GM13977 (cell line): ENCODE results near the gene PJA1.

ENCODE experiments used
- DNase-seq: peaks from one replicate; pipeline ENCODE4 v3.0.0; 2012; ENCODE audit warnings: low spot score
- CTCF ChIP-seq: IDR thresholded peaks from 2 replicates; pipeline ENCODE4 v1.5.1; 2012; ENCODE audit warnings: mild to moderate bottlenecking, control low read depth; ENCODE audit not compliant: insufficient read depth; ENCODE audit errors: extremely low read depth, missing control alignments
- in situ Hi-C: fragments of 300-500 bp; cut with MboI; formaldehyde crosslinking; loops from one replicate; pipeline ENCODE4 v1.12.0; 2022; ENCODE audit warnings: low sequenced_read_pairs, low pct_unique_long_range_greater_than_20kb, mixed read lengths, inconsistent platforms; ENCODE audit not compliant: unreplicated experiment

PJA1 gene

GRCh38 chrX:69176053-69176452, 10.8 kb upstream of the PJA1 start:
- in situ Hi-C loops, result no loop called here

GRCh38 chrX:69173906-69174305, 8.7 kb upstream of the PJA1 start:
- DNase-seq, result no peak
- in situ Hi-C loops, result no loop called here
- TF ChIP-seq CTCF, result no peak

More at GRCh38 chrX:69176053-69176452, 10.8 kb upstream of the PJA1 start:
- DNase-seq, result no peak
- TF ChIP-seq CTCF, result no peak

- in situ Hi-C loops, result no loop called here
- no peak for DNase-seq
- no peak for TF ChIP-seq CTCF
Measured at GRCh38 chrX:69172937-69173336, 7.7 kb upstream of the PJA1 start.

GRCh38 chrX:69170319-69170718, 5.1 kb upstream of the PJA1 start:
- in situ Hi-C loops, result no loop called here
- no peak for DNase-seq
- no peak for TF ChIP-seq CTCF

GRCh38 chrX:69163936-69164741, 1.1 kb downstream of the PJA1 start:
- DNase-seq, result peak; percentile 67
- no peak for TF ChIP-seq CTCF
- in situ Hi-C loops, result no loop called here

- DNase-seq, result no peak
- in situ Hi-C loops, result no loop called here
- no peak for TF ChIP-seq CTCF
Measured at GRCh38 chrX:69162361-69162865, 2.8 kb downstream of the PJA1 start.
